ENCODE results near the gene OAS1.

DNA sequence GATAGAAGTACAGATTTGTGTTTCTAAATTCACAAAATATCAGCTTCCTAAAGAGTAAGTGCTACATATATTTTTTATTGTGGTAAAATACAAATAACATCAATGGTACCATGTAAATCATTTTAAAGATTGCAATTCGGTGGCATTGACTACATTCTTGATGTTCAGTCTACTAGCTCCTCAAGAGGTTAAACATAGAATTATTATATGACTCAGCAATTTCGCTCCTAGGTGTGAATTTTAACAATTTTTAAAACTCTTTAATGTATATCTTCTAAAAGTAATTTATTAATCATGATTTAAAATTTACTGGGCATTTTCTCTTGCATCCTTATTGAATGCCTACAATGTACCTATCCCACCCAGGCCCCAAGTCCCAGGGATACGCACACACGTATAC lies 29.8 kb upstream of the OAS1 start:
- TF ChIP-seq ZNF384 (IDR thresholded peaks at IDR 0.05) (no peak), SP1 (IDR thresholded peaks at IDR 0.05) (no peak), FOXM1 (IDR thresholded peaks at IDR 0.05; ENCODE audit: borderline replicate concordance) (no peak), PKNOX1 (IDR thresholded peaks at IDR 0.05) (no peak), L3MBTL2 (conservative IDR thresholded peaks at IDR 0.05) (no peak), LEF1 (IDR thresholded peaks at IDR 0.05; ENCODE audit: borderline replicate concordance) (no peak), TARDBP (IDR thresholded peaks at IDR 0.05) (no peak), ELF4 (IDR thresholded peaks at IDR 0.05) (no peak)

All from HEK293T (cell line).